Measurements from ENCODE around the gene PHKG1.
"Not testable (repeated sequence)": the region's sequence is repeated elsewhere in the genome, so short reads cannot be mapped to it uniquely, and the experiment has no call there.

DNA sequence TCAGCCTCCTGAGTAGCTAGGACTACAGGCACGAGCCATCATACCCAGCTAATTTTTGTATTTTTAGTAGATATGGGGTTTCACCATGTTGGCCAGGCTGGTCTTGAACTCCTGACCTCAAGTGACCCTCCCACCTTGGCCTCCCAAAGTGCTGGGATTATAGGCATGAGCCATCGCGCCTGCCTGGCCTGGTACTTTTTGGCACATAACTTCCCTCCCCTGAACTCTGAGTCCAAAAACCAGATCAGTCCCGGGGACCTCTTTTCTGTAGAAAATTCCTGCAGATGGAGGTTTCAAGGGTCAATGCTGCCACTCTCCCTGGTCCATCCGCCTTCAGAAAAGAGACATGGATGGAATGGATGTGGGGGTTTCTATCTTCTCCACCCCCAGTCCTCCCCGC, 364 bp downstream of the PHKG1 start:
- TF ChIP-seq, protein P1, sequence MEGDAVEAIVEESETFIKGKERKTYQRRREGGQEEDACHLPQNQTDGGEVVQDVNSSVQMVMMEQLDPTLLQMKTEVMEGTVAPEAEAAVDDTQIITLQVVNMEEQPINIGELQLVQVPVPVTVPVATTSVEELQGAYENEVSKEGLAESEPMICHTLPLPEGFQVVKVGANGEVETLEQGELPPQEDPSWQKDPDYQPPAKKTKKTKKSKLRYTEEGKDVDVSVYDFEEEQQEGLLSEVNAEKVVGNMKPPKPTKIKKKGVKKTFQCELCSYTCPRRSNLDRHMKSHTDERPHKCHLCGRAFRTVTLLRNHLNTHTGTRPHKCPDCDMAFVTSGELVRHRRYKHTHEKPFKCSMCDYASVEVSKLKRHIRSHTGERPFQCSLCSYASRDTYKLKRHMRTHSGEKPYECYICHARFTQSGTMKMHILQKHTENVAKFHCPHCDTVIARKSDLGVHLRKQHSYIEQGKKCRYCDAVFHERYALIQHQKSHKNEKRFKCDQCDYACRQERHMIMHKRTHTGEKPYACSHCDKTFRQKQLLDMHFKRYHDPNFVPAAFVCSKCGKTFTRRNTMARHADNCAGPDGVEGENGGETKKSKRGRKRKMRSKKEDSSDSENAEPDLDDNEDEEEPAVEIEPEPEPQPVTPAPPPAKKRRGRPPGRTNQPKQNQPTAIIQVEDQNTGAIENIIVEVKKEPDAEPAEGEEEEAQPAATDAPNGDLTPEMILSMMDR (IDR thresholded peaks at IDR 0.05; ENCODE audit: control extremely low read depth in 1 of 3, insufficient read depth in 1 of 3, low read depth in 1 of 3, low read length in 3 of 3) = not testable (repeated sequence)
- not testable (repeated sequence) for TF ChIP-seq SP2 (IDR thresholded peaks at IDR 0.05; ENCODE audit: low read length); CBX5 (IDR thresholded peaks at IDR 0.05; ENCODE audit: low read depth, low read length); EP300 (IDR thresholded peaks at IDR 0.05; ENCODE audit: borderline replicate concordance in 1 of 2, low read depth in 2 of 2, low read length in 2 of 2); POLR2A (IDR thresholded peaks at IDR 0.05; ENCODE audit: control extremely low read depth in 1 of 2, low read depth in 2 of 2, low read length in 2 of 2); ZNF274 (IDR thresholded peaks at IDR 0.05; ENCODE audit: borderline replicate concordance, extremely low read depth, low read length); SUZ12 (IDR thresholded peaks at IDR 0.05; ENCODE audit: low read length); TAF1 (IDR thresholded peaks at IDR 0.05; ENCODE audit: low read depth, low read length); TBP (IDR thresholded peaks at IDR 0.05; ENCODE audit: low read depth, low read length); SIX5 (IDR thresholded peaks at IDR 0.05; ENCODE audit: low read depth, low read length); CHD2 (IDR thresholded peaks at IDR 0.05; ENCODE audit: low read length)
- TF ChIP-seq, protein P2, sequence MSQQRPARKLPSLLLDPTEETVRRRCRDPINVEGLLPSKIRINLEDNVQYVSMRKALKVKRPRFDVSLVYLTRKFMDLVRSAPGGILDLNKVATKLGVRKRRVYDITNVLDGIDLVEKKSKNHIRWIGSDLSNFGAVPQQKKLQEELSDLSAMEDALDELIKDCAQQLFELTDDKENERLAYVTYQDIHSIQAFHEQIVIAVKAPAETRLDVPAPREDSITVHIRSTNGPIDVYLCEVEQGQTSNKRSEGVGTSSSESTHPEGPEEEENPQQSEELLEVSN (IDR thresholded peaks at IDR 0.05) = not testable (repeated sequence)

Measured in H1 (cell line).